A549 (cell line): ENCODE results near the gene TMEM53. TPM values are rescaled to one million over a fixed set of nuclear protein-coding genes. Genes with fewer than 3 reads are reported as not detected.

Experiments used
- ATAC-seq, 2 experiments: fragments of 200-7000 bp in 1 of 2; fragments of >200 bp in 1 of 2; cut with Nextera tagmentation in 1 of 2; cut with Tn5 transposase in 1 of 2; 3 replicates each; pipeline versions ENCODE4 v1.8.0 to v1.9.1; 2018 to 2020; ENCODE audit warnings: mild to moderate bottlenecking in 1 of 2, moderate library complexity in 1 of 2
- CTCF ChIA-PET: fragments of 300-600 bp; sonication (Branson Sonifier 250); formaldehyde crosslinking; extraction: SDS; loops from one replicate; lab custom pipeline; 2021; ENCODE audit warnings: antibody characterized with exemption, inconsistent platforms; lab: Yijun Ruan, JAX
- POLR2A ChIA-PET: fragments of 350-600 bp; formaldehyde crosslinking; extraction: SDS; loops from one replicate; lab custom pipeline; 2021; ENCODE audit warnings: antibody characterized with exemption, inconsistent platforms; lab: Yijun Ruan, JAX
- DNase-seq, 2 experiments: peaks; one replicate each; pipeline versions ENCODE4 v3.0.0 to v3.0.0-alpha.2; 2011 to 2016; ENCODE audit warnings: low read depth in 1 of 2, low spot score in 1 of 2
- FAIRE-seq: peaks from 2 replicates; lab custom pipeline; 2011; peaks lifted over from hg19 to GRCh38; lab: Jason Lieb, UNC
- H3K27ac ChIP-seq, 2 experiments: fragments of >200 bp; sonication (Bioruptor Twin); formaldehyde crosslinking; 3 replicates each; pipeline ENCODE4 v1.5.1; 2016 to 2017
- H3K4me1 ChIP-seq: fragments of >200 bp; sonication (Bioruptor Twin); formaldehyde crosslinking; 3 replicates; pipeline ENCODE4 v1.6.1; 2016
- H3K4me2 ChIP-seq: fragments of >200 bp; sonication (Bioruptor Twin); formaldehyde crosslinking; 3 replicates; pipeline ENCODE4 v1.6.1; 2016
- H3K4me3 ChIP-seq: fragments of >200 bp; sonication (Bioruptor Twin); formaldehyde crosslinking; 3 replicates; pipeline ENCODE4 v1.5.1; 2016
- H3K9me3 ChIP-seq: fragments of >200 bp; sonication (Bioruptor Twin); formaldehyde crosslinking; 3 replicates; pipeline ENCODE4 v1.6.1; 2016
- HMGXB4 ChIP-seq: fragments of 250-450 bp; sonication (Bioruptor Pico); IDR thresholded peaks from 2 replicates; pipeline ENCODE4 v1.5.0; 2021; ENCODE audit warnings: mild to moderate bottlenecking, moderate library complexity, borderline replicate concordance
- HOXA7 ChIP-seq: fragments of 250-450 bp; sonication (Bioruptor Pico); IDR thresholded peaks from 2 replicates; pipeline ENCODE4 v1.5.0; 2020; ENCODE audit warnings: mild to moderate bottlenecking, moderate library complexity
- RCOR1 ChIP-seq: fragments of 150-350 bp; IDR thresholded peaks from 2 replicates; pipeline ENCODE4 v1.6.1; 2014; ENCODE audit warnings: antibody characterized with exemption, low read length, low read depth
- REST ChIP-seq: fragments of 200-600 bp; sonication (generic); IDR thresholded peaks from 2 replicates; pipeline ENCODE4 v1.6.1; 2016; ENCODE audit warnings: antibody characterized with exemption, mild to moderate bottlenecking, moderate library complexity
- SREBF2 ChIP-seq: fragments of 450-650 bp; IDR thresholded peaks from 2 replicates; pipeline ENCODE4 v1.6.1; 2014; ENCODE audit warnings: mild to moderate bottlenecking, moderate library complexity
- ZC3H11A ChIP-seq: fragments of 450-650 bp; IDR thresholded peaks from 2 replicates; pipeline ENCODE4 v1.6.1; 2014; ENCODE audit warnings: antibody characterized with exemption, mild to moderate bottlenecking
- ZFP36 ChIP-seq: fragments of 450-650 bp; IDR thresholded peaks from 2 replicates; pipeline ENCODE4 v1.6.1; 2014; ENCODE audit warnings: borderline replicate concordance; ENCODE audit not compliant: partially characterized antibody
- WGBS: methylation state at CpG from one replicate; pipeline ENCODE4 v1.1.6; 2017; ENCODE audit errors: missing lambda C conversion rate; 5-methylcytosine and 5-hydroxymethylcytosine counted together
- polyA plus RNA-seq, 4 experiments: library from polyadenylated mRNA; depleted of rRNA in 3 of 4; stranded (reverse); fragments of >200 nt; fragmentation: RNase III in 1 of 4; extraction: RNeasy Plus Mini Kit Qiagen cat#74134 plus additional on column Dnase treatment in 1 of 4; gene quantifications; 2 replicates in 3 of 4; 3 replicates in 1 of 4; pipeline ENCODE4 v1.2.3, GENCODE V29; 2011 to 2017

TMEM53 gene
- polyA plus RNA-seq, 2 of the 4 experiments (the other 2 are of a cell fraction), result 6.2 to 8.0 TPM

GRCh38 chr1:44625348-44625747 is 48.9 kb downstream of the TMEM53 start:
- DNase-seq (no peak), ATAC-seq (no peak), FAIRE-seq (no peak)
- Histone ChIP-seq H3K4me3 (no peak overlapping the region), H3K27ac (no peak overlapping the region), H3K4me1 (peaks cover 11% of the 10 kb centered on the region; the same call in 1 of the 3 replicates), H3K4me2 (no peak overlapping the region), H3K9me3 (no peaks in the 10 kb centered on the region)
- TF ChIP-seq HOXA7 (no peak), ZC3H11A (no peak), REST (no peak)
- POLR2A ChIA-PET, result no interaction called here
- CTCF ChIA-PET, result interaction anchor here (1.2 kb wide), 1 partner anchor 27 kb away, joined by 4 read pairs; no protein-coding TSS in a partner anchor
- WGBS, result 77% methylated on average over 6 of the region's 7 CpGs

GRCh38 chr1:44624268-44624901 is 49.9 kb downstream of the TMEM53 start:
- DNase-seq, result no peak
- no peak overlapping the region for H3K4me3 ChIP-seq
- no peaks in the 10 kb centered on the region for H3K9me3 ChIP-seq
- ChIA-PET POLR2A (no interaction called here), CTCF (interaction anchor here (0.6 to 1.2 kb wide), 3 partner anchors 17 to 29 kb away, joined by 3 to 4 read pairs (median 3); no protein-coding TSS in a partner anchor)
- no peak for ATAC-seq
- WGBS, result 66% methylated on average over 12 of the region's 12 CpGs
- no peak overlapping the region for H3K27ac ChIP-seq
- H3K4me1 ChIP-seq, result peaks cover 5% of the 10 kb centered on the region; the same call in 1 of the 3 replicates
- no peak overlapping the region for H3K4me2 ChIP-seq
- TF ChIP-seq HOXA7 (no peak), RCOR1 (no peak), REST (no peak)
- FAIRE-seq, result no peak

- FAIRE-seq (no peak), DNase-seq (no peak), ATAC-seq (no peak)
- WGBS, result 79% methylated on average over 8 of the region's 15 CpGs
- POLR2A ChIA-PET, result no interaction called here
- Histone ChIP-seq H3K4me2 (no peak overlapping the region), H3K9me3 (no peaks in the 10 kb centered on the region), H3K27ac (no peak overlapping the region), H3K4me3 (no peak overlapping the region), H3K4me1 (no peaks in the 10 kb centered on the region)
- CTCF ChIA-PET, result interaction anchor here (1.2 to 2.4 kb wide), 2 partner anchors 11 to 31 kb away, joined by 4 to 11 read pairs; no protein-coding TSS in a partner anchor
- TF ChIP-seq ZFP36, result no peak
- no peak for TF ChIP-seq HMGXB4
Observed at GRCh38 chr1:44621841-44622286, 52.4 kb downstream of the TMEM53 start.

GRCh38 chr1:44620072-44620471 is 54.2 kb downstream of the TMEM53 start:
- no peaks in the 10 kb centered on the region for H3K4me1 ChIP-seq
- DNase-seq (no peak), FAIRE-seq (no peak), ATAC-seq (no peak)
- TF ChIP-seq ZFP36 (no peak), SREBF2 (no peak), HMGXB4 (no peak)
- 70% methylated on average over 3 of the region's 3 CpGs for WGBS
- ChIA-PET CTCF (interaction anchor here (0.9 kb wide), 1 partner anchor 11 kb away, joined by 3 read pairs; no protein-coding TSS in a partner anchor), POLR2A (no interaction called here)
- no peak overlapping the region for H3K4me3 ChIP-seq
- H3K27ac ChIP-seq, result no peak overlapping the region
- H3K9me3 ChIP-seq, result no peaks in the 10 kb centered on the region
- no peak overlapping the region for H3K4me2 ChIP-seq
